ENCODE data around the gene ANKRD13B.

ANKRD13B gene

GRCh38 chr17:29582772-29583171 is 10.2 kb upstream of the ANKRD13B start:
- H3K27me3 Mint-ChIP-seq: no peaks in the 10 kb centered on the region
- peaks cover 29% of the 10 kb centered on the region for H3K4me1 Mint-ChIP-seq
- no peak overlapping the region for H3K27ac Mint-ChIP-seq
- H3K36me3 Mint-ChIP-seq: peaks cover 10% of the 10 kb centered on the region
- no peaks in the 10 kb centered on the region for H3K9me3 Mint-ChIP-seq
- H3K4me3 Mint-ChIP-seq: no peak overlapping the region
- ATAC-seq (ENCODE audit: low read depth) (no peak), DNase-seq (ENCODE audit: low spot score in 2 of 2) (no peak)

- peaks cover 35% of the 10 kb centered on the region for H3K4me1 Mint-ChIP-seq
- peaks cover 6% of the 10 kb centered on the region for H3K36me3 Mint-ChIP-seq
- H3K9me3 Mint-ChIP-seq: no peaks in the 10 kb centered on the region
- peak overlapping the region; percentile 31 for H3K27ac Mint-ChIP-seq
- DNase-seq (ENCODE audit: low spot score in 2 of 2): no peak
- H3K27me3 Mint-ChIP-seq: no peaks in the 10 kb centered on the region
- no peak for ATAC-seq (ENCODE audit: low read depth)
- no peak overlapping the region for H3K4me3 Mint-ChIP-seq
Measured at GRCh38 chr17:29583324-29584248, 9.3 kb upstream of the ANKRD13B start.

GRCh38 chr17:29584452-29585079 is 8.4 kb upstream of the ANKRD13B start:
- Mint-ChIP-seq H3K27me3 (no peaks in the 10 kb centered on the region), H3K4me3 (peak overlapping the region; percentile 34), H3K4me1 (peaks cover 36% of the 10 kb centered on the region), H3K36me3 (peaks cover 6% of the 10 kb centered on the region), H3K9me3 (no peaks in the 10 kb centered on the region), H3K27ac (peak overlapping the region; percentile 31)
- no peak for DNase-seq (ENCODE audit: low spot score in 2 of 2)
- no peak for ATAC-seq (ENCODE audit: low read depth)

GRCh38 chr17:29585080-29585751 is 7.7 kb upstream of the ANKRD13B start:
- DNase-seq (ENCODE audit: low spot score in 2 of 2) (no peak), ATAC-seq (ENCODE audit: low read depth) (no peak)
- peak overlapping the region; percentile 32 for H3K4me3 Mint-ChIP-seq
- no peaks in the 10 kb centered on the region for H3K9me3 Mint-ChIP-seq
- no peaks in the 10 kb centered on the region for H3K27me3 Mint-ChIP-seq
- H3K36me3 Mint-ChIP-seq: peaks cover 4% of the 10 kb centered on the region
- H3K4me1 Mint-ChIP-seq: peaks cover 41% of the 10 kb centered on the region
- H3K27ac Mint-ChIP-seq: no peak overlapping the region

GRCh38 chr17:29586676-29587469 is 6.1 kb upstream of the ANKRD13B start:
- ATAC-seq (ENCODE audit: low read depth) (no peak), DNase-seq (ENCODE audit: low spot score in 2 of 2) (no peak)
- H3K4me3 Mint-ChIP-seq: peak overlapping the region; percentile 2
- no peaks in the 10 kb centered on the region for H3K9me3 Mint-ChIP-seq
- no peaks in the 10 kb centered on the region for H3K27me3 Mint-ChIP-seq
- peaks cover 52% of the 10 kb centered on the region for H3K4me1 Mint-ChIP-seq
- peaks cover 4% of the 10 kb centered on the region for H3K36me3 Mint-ChIP-seq
- H3K27ac Mint-ChIP-seq: no peak overlapping the region

- H3K4me1 Mint-ChIP-seq: peaks cover 54% of the 10 kb centered on the region
- peaks cover 2% of the 10 kb centered on the region for H3K36me3 Mint-ChIP-seq
- no peaks in the 10 kb centered on the region for H3K9me3 Mint-ChIP-seq
- H3K27ac Mint-ChIP-seq: no peak overlapping the region
- H3K4me3 Mint-ChIP-seq: peak overlapping the region; percentile 89
- no peaks in the 10 kb centered on the region for H3K27me3 Mint-ChIP-seq
- ATAC-seq (ENCODE audit: low read depth) (no peak), DNase-seq (ENCODE audit: low spot score in 2 of 2) (no peak)
Measured at GRCh38 chr17:29587591-29587990, 5.3 kb upstream of the ANKRD13B start.

GRCh38 chr17:29588017-29588561 is 4.8 kb upstream of the ANKRD13B start:
- no peaks in the 10 kb centered on the region for H3K9me3 Mint-ChIP-seq
- H3K27ac Mint-ChIP-seq: peak overlapping the region; percentile 76
- H3K4me1 Mint-ChIP-seq: peaks cover 58% of the 10 kb centered on the region
- peak overlapping the region; percentile 89 for H3K4me3 Mint-ChIP-seq
- DNase-seq (ENCODE audit: low spot score in 2 of 2) (no peak), ATAC-seq (ENCODE audit: low read depth) (no peak)
- H3K36me3 Mint-ChIP-seq: no peaks in the 10 kb centered on the region
- H3K27me3 Mint-ChIP-seq: no peaks in the 10 kb centered on the region

GRCh38 chr17:29588562-29589411 is 4.1 kb upstream of the ANKRD13B start:
- ATAC-seq (ENCODE audit: low read depth) (peak; percentile 14), DNase-seq (ENCODE audit: low spot score in 2 of 2) (peak in 1 of 2 donors; percentile 39)
- Mint-ChIP-seq H3K27me3 (no peaks in the 10 kb centered on the region), H3K27ac (peak overlapping the region; percentile 76), H3K9me3 (no peaks in the 10 kb centered on the region), H3K4me1 (peaks cover 56% of the 10 kb centered on the region), H3K4me3 (peak overlapping the region; percentile 89), H3K36me3 (no peaks in the 10 kb centered on the region)

- Mint-ChIP-seq H3K4me3 (peak within 1 kb of the TSS; percentile 91), H3K36me3 (no peaks in the 10 kb centered on the region), H3K4me1 (peaks cover 48% of the 10 kb centered on the region), H3K27ac (peak within 1 kb of the TSS; percentile 76), H3K27me3 (no peaks in the 10 kb centered on the region), H3K9me3 (no peaks in the 10 kb centered on the region)
- ATAC-seq (ENCODE audit: low read depth): peak; percentile 78
- DNase-seq (ENCODE audit: low spot score in 2 of 2): peak; percentile 73 to 75
Measured at GRCh38 chr17:29589524-29590410, 3.2 kb upstream of the ANKRD13B start, which contains the start of gene GIT1. Gene GIT1, minus strand, starts transcription at chr17:29589648. Its CDS starts 270 bp downstream, at chr17:29589378.

- Mint-ChIP-seq H3K27ac (no peak overlapping the region), H3K27me3 (no peaks in the 10 kb centered on the region), H3K4me1 (peaks cover 44% of the 10 kb centered on the region), H3K9me3 (no peaks in the 10 kb centered on the region), H3K4me3 (peak overlapping the region; percentile 91), H3K36me3 (no peaks in the 10 kb centered on the region)
- ATAC-seq (ENCODE audit: low read depth): no peak
- DNase-seq (ENCODE audit: low spot score in 2 of 2): no peak
Measured at GRCh38 chr17:29590411-29591145, 2.4 kb upstream of the ANKRD13B start.

GRCh38 chr17:29591146-29591736 is 1.7 kb upstream of the ANKRD13B start:
- Mint-ChIP-seq H3K27ac (no peak overlapping the region), H3K4me3 (peak overlapping the region; percentile 91), H3K9me3 (no peaks in the 10 kb centered on the region), H3K4me1 (peaks cover 44% of the 10 kb centered on the region), H3K27me3 (no peaks in the 10 kb centered on the region), H3K36me3 (no peaks in the 10 kb centered on the region)
- ATAC-seq (ENCODE audit: low read depth) (peak; percentile 11), DNase-seq (ENCODE audit: low spot score in 2 of 2) (no peak)

Data from memory B cell (primary cell).